HL-60 (cell line): ENCODE results near the gene SCNN1G.

Experiments used
- CTCF ChIP-seq: IDR thresholded peaks from one replicate; pipeline ENCODE4 v1.5.1; 2011; ENCODE audit warnings: low read length, control low read depth, inconsistent platforms; ENCODE audit not compliant: insufficient read depth
- GABPA ChIP-seq: IDR thresholded peaks from 2 replicates; pipeline ENCODE4 v1.6.1; 2012; ENCODE audit warnings: low read depth
- POLR2AphosphoS5 ChIP-seq: IDR thresholded peaks from 2 replicates; pipeline ENCODE4 v1.6.1; 2012; ENCODE audit warnings: low read depth
- REST ChIP-seq: IDR thresholded peaks from 2 replicates; pipeline ENCODE4 v1.6.1; 2012; ENCODE audit warnings: low read depth; ENCODE audit not compliant: insufficient replicate concordance

- TF ChIP-seq REST (no peak), CTCF (no peak), GABPA (no peak), POLR2AphosphoS5 (no peak)
Measured at GRCh38 chr16:23160574-23160973, 22.0 kb upstream of the SCNN1G start.
